SHP77 (cell line): Measurements from ENCODE around the gene MBD5.
"Not testable (repeated sequence)": the region's sequence is repeated elsewhere in the genome, so short reads cannot be mapped to it uniquely, and the experiment has no call there.

Experiments
- DNase-seq, 2 experiments: peaks; one replicate each; lab custom pipeline; 2025; lab: John Stamatoyannopoulos, UW

The MBD5 gene

GRCh38 chr2:148021059-148021861 lies at the start of gene MBD5:
MBD5 (plus strand) TSS chr2:148021091.
- DNase-seq = no peak

GRCh38 chr2:147976102-147976501 lies 44.8 kb upstream of the MBD5 start:
- no peak for DNase-seq

- no peak for DNase-seq
These were observed 43.2 kb upstream of the MBD5 start for GRCh38 chr2:147977679-147978078.

- no peak for DNase-seq
These were observed 39.9 kb upstream of the MBD5 start for GRCh38 chr2:147980940-147981528.

- no peak for DNase-seq
These were observed 31.8 kb upstream of the MBD5 start for GRCh38 chr2:147989102-147989501.

- no peak for DNase-seq
These were observed 31.0 kb upstream of the MBD5 start for GRCh38 chr2:147989809-147990403.

GRCh38 chr2:147994965-147995364 lies 25.9 kb upstream of the MBD5 start:
- not testable (repeated sequence) for DNase-seq

- DNase-seq = no peak
These were observed 24.1 kb upstream of the MBD5 start for GRCh38 chr2:147996828-147997227.

GRCh38 chr2:147998203-147998602 lies 22.7 kb upstream of the MBD5 start:
- DNase-seq = no peak

- no peak for DNase-seq
These were observed 21.8 kb upstream of the MBD5 start for GRCh38 chr2:147999126-147999525.

GRCh38 chr2:148000095-148000494 lies 20.8 kb upstream of the MBD5 start:
- no peak for DNase-seq

GRCh38 chr2:148002420-148002819 lies 18.5 kb upstream of the MBD5 start:
- not testable (repeated sequence) for DNase-seq

GRCh38 chr2:148006249-148007007 lies 14.5 kb upstream of the MBD5 start:
- DNase-seq = no peak

- DNase-seq = no peak
These were observed 13.5 kb upstream of the MBD5 start for GRCh38 chr2:148007219-148007900.

GRCh38 chr2:148008411-148008810 lies 12.5 kb upstream of the MBD5 start:
- DNase-seq = not testable (repeated sequence)

GRCh38 chr2:148013876-148014275 lies 7.0 kb upstream of the MBD5 start:
- no peak for DNase-seq

GRCh38 chr2:148014616-148015015 lies 6.3 kb upstream of the MBD5 start:
- no peak for DNase-seq

- peak; percentile 90 to 94 for DNase-seq
These were observed 506 bp upstream of the MBD5 start, which contains the start of gene ORC4 for GRCh38 chr2:148020111-148021058. ORC4 (minus strand) TSS chr2:148020737; CDS start chr2:147975958, 44,779 bp downstream.

GRCh38 chr2:148021886-148022285 lies 995 bp downstream of the MBD5 start:
- no peak for DNase-seq

- no peak for DNase-seq
These were observed 1.5 kb downstream of the MBD5 start for GRCh38 chr2:148022351-148022750.

GRCh38 chr2:148022882-148023281 lies 2.0 kb downstream of the MBD5 start:
- DNase-seq = no peak
